Kidney (tissue), 14 donors: ENCODE measurements around the gene PRR14L. TPM values are rescaled to one million over a fixed set of nuclear protein-coding genes. Genes with fewer than 3 reads are reported as not detected.
A peak's percentile ranks its signal among the peaks of the same experiment; 100 is the strongest.

Source experiments
- DNase-seq, 5 donors: peaks; one replicate each; pipeline ENCODE4 v3.0.0-alpha.2; 2013 to 2020
- FAIRE-seq: peaks from 2 replicates; lab custom pipeline; 2012; peaks lifted over from hg19 to GRCh38; lab: Jason Lieb, UNC
- H3K27ac ChIP-seq, 2 donors: one replicate each; pipeline ENCODE4 v1.7.0; 2013; ENCODE audit warnings: low read depth in 2 of 2, low read length in 2 of 2, inconsistent platforms in 1 of 2
- H3K27me3 ChIP-seq: one replicate; pipeline ENCODE4 v1.7.1; 2013; ENCODE audit warnings: low read length, inconsistent platforms; ENCODE audit not compliant: control insufficient read depth, insufficient read depth
- H3K36me3 ChIP-seq, 3 donors: one replicate each; pipeline versions ENCODE4 v1.7.0 to v1.7.1; 2013; ENCODE audit warnings: low read length in 3 of 3, control low read depth in 1 of 3, inconsistent platforms in 1 of 3; ENCODE audit not compliant: insufficient read depth in 3 of 3, control insufficient read depth in 2 of 3
- H3K4me1 ChIP-seq, 3 donors: one replicate each; pipeline versions ENCODE4 v1.7.0 to v1.7.1; 2013; ENCODE audit warnings: low read length in 3 of 3, inconsistent platforms in 1 of 3, low read depth in 1 of 3; ENCODE audit not compliant: control insufficient read depth in 2 of 3, insufficient read depth in 2 of 3
- H3K4me3 ChIP-seq, 3 donors: one replicate each; pipeline versions ENCODE4 v1.7.0 to v1.8.1; 2013; ENCODE audit warnings: low read length in 3 of 3, control low read depth in 1 of 3, inconsistent platforms in 1 of 3
- H3K9ac ChIP-seq, 3 donors: one replicate each; pipeline versions ENCODE4 v1.7.0 to v1.7.1; 2013; ENCODE audit warnings: low read length in 3 of 3, control low read depth in 1 of 3, inconsistent platforms in 1 of 3
- H3K9me3 ChIP-seq, 3 donors: one replicate each; pipeline versions ENCODE4 v1.7.0 to v1.7.1; 2013; ENCODE audit warnings: low read length in 3 of 3, control low read depth in 1 of 3, inconsistent platforms in 1 of 3; ENCODE audit not compliant: control insufficient read depth in 2 of 3, insufficient read depth in 1 of 3
- intact Hi-C: fragments of 100-400 bp; cut with DNase I; formaldehyde crosslinking; loops from one replicate; pipeline ENCODE4 v1.11.1; 2022
- polyA plus RNA-seq: library from polyadenylated mRNA; stranded (reverse); fragments of 350-450 nt; fragmentation: Illumina TruSeq; extraction: RNeasy Lipid Tissue Mini Kit (QIAGEN cat#74804); gene quantifications from one replicate; pipeline ENCODE4 v1.2.3, GENCODE V29; 2014; ENCODE audit warnings: low read depth, low replicate concordance; ENCODE audit not compliant: insufficient read depth
- total RNA-seq: library from RNA; stranded (reverse); fragmentation: NEBNext Ultra II Directional; extraction: Animal tissue kit (Norgen Biotek cat#: 25700); gene quantifications from one replicate; pipeline ENCODE4 v1.2.1, GENCODE V29; 2021
- TF ChIP-seq, protein P1 (sequence below): IDR thresholded peaks from 3 replicates; pipeline ENCODE4 v1.5.1; 2012; ENCODE audit warnings: mild to moderate bottlenecking, moderate library complexity, borderline replicate concordance; ENCODE audit not compliant: insufficient read depth; ENCODE audit errors: extremely low read depth
- donor health status: control.
- donor health status: control.
- donor health status: control.
- donor health status: control.
- donor health status: control.
- donor health status: DM: yes; HTN: yes; CAD: no.
- donor health status: Normal renal cell carcinoma (clear cell type).

Gene PRR14L
- total and polyA plus RNA-seq, 2 donors from 2014 or later: 5.1 to 45.3 TPM

GRCh38 chr22:31639436-31640039 is 110.4 kb downstream of the PRR14L start:
- Histone ChIP-seq H3K4me3 (no peak overlapping the region), H3K27me3 (no peaks in the 10 kb centered on the region), H3K9ac (no peak overlapping the region), H3K4me1 (peaks cover 0 to 16% (median 14%) of the 10 kb centered on the region in 3 donors), H3K36me3 (peaks cover 0 to 1% (median 0%) of the 10 kb centered on the region in 3 donors), H3K27ac (peak overlapping the region; percentile 17 to 19), H3K9me3 (no peaks in the 10 kb centered on the region)
- intact Hi-C loops: no loop called here
- FAIRE-seq (no peak), DNase-seq (no peak)
- TF ChIP-seq, protein P1, sequence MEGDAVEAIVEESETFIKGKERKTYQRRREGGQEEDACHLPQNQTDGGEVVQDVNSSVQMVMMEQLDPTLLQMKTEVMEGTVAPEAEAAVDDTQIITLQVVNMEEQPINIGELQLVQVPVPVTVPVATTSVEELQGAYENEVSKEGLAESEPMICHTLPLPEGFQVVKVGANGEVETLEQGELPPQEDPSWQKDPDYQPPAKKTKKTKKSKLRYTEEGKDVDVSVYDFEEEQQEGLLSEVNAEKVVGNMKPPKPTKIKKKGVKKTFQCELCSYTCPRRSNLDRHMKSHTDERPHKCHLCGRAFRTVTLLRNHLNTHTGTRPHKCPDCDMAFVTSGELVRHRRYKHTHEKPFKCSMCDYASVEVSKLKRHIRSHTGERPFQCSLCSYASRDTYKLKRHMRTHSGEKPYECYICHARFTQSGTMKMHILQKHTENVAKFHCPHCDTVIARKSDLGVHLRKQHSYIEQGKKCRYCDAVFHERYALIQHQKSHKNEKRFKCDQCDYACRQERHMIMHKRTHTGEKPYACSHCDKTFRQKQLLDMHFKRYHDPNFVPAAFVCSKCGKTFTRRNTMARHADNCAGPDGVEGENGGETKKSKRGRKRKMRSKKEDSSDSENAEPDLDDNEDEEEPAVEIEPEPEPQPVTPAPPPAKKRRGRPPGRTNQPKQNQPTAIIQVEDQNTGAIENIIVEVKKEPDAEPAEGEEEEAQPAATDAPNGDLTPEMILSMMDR: no peak

GRCh38 chr22:31637891-31638618 is 111.9 kb downstream of the PRR14L start:
- Histone ChIP-seq H3K4me3 (peak overlapping the region in 1 of 3 donors; percentile 29), H3K9ac (peak overlapping the region in 1 of 3 donors; percentile 65), H3K27ac (peak overlapping the region; percentile 84), H3K27me3 (no peaks in the 10 kb centered on the region), H3K36me3 (no peaks in the 10 kb centered on the region), H3K9me3 (no peaks in the 10 kb centered on the region), H3K4me1 (peaks cover 0 to 18% (median 16%) of the 10 kb centered on the region in 3 donors)
- FAIRE-seq (no peak), DNase-seq (peak in 1 of 5 donors; percentile 54)
- intact Hi-C loops: no loop called here
- TF ChIP-seq, protein P1: no peak

GRCh38 chr22:31637447-31637890 is 112.5 kb downstream of the PRR14L start:
- peak overlapping the region in 1 of 3 donors; percentile 65 for H3K9ac ChIP-seq
- intact Hi-C loops: no loop called here
- peak overlapping the region in 1 of 3 donors; percentile 29 for H3K4me3 ChIP-seq
- peak overlapping the region; percentile 84 for H3K27ac ChIP-seq
- H3K9me3 ChIP-seq: no peaks in the 10 kb centered on the region
- H3K4me1 ChIP-seq: peaks cover 0 to 20% (median 16%) of the 10 kb centered on the region in 3 donors
- FAIRE-seq (no peak), DNase-seq (peak in 3 of 5 donors; percentile 48 to 73 (median 66))
- TF ChIP-seq, protein P1: no peak
- no peaks in the 10 kb centered on the region for H3K27me3 ChIP-seq
- H3K36me3 ChIP-seq: no peaks in the 10 kb centered on the region
